Chondrocyte (in vitro differentiated cells): Measurements from ENCODE around the gene KIF19. TPM values are rescaled to one million over a fixed set of nuclear protein-coding genes. Genes with fewer than 3 reads are reported as not detected.

Experiments
- DNase-seq: peaks from one replicate; pipeline ENCODE4 v3.0.0; 2021; ENCODE audit warnings: mixed read lengths, low spot score
- H3K27ac Mint-ChIP-seq: one replicate; pipeline ENCODE4 v1.8.0; 2021; ENCODE audit warnings: mild to moderate bottlenecking, moderate library complexity, mixed read lengths; ENCODE audit not compliant: unreplicated experiment
- H3K27me3 Mint-ChIP-seq: 2 replicates; pipeline ENCODE4 v1.8.0; 2021; ENCODE audit warnings: low read depth, mixed read lengths
- H3K36me3 Mint-ChIP-seq: 2 replicates; pipeline ENCODE4 v1.8.0; 2021; ENCODE audit warnings: low read depth, mixed read lengths
- H3K4me1 Mint-ChIP-seq: 2 replicates; pipeline ENCODE4 v1.8.0; 2021; ENCODE audit warnings: low read depth, mild to moderate bottlenecking, mixed read lengths
- H3K4me3 Mint-ChIP-seq: one replicate; pipeline ENCODE4 v1.8.0; 2021; ENCODE audit warnings: mild to moderate bottlenecking, moderate library complexity, mixed read lengths; ENCODE audit not compliant: unreplicated experiment
- H3K9me3 Mint-ChIP-seq: 2 replicates; pipeline ENCODE4 v1.8.0; 2021; ENCODE audit warnings: low read depth, mixed read lengths
- CTCF ChIP-seq: fragments of 200-600 bp; sonication (generic); IDR thresholded peaks from 2 replicates; pipeline ENCODE4 v1.5.0; 2021; ENCODE audit warnings: antibody characterized with exemption, mild to moderate bottlenecking, moderate library complexity
- total RNA-seq: library from RNA; stranded (reverse); gene quantifications from 3 replicates; pipeline ENCODE4 v1.2.1, GENCODE V29; 2021

KIF19 gene
- total RNA-seq, 1 donor from 2014 or later = not detected

- TF ChIP-seq CTCF = no peak
- H3K4me1 Mint-ChIP-seq = no peaks in the 10 kb centered on the region
- H3K27me3 Mint-ChIP-seq = peaks cover 51% of the 10 kb centered on the region
- no peak for DNase-seq
- H3K4me3 Mint-ChIP-seq = no peak overlapping the region
- no peak overlapping the region for H3K27ac Mint-ChIP-seq
- H3K36me3 Mint-ChIP-seq = no peaks in the 10 kb centered on the region
- H3K9me3 Mint-ChIP-seq = no peaks in the 10 kb centered on the region
These were observed 36.9 kb downstream of the KIF19 start for GRCh38 chr17:74362810-74363498.

GRCh38 chr17:74367206-74367605 lies 41.2 kb downstream of the KIF19 start, which contains the start of gene GPR142:
GPR142 (plus strand) TSS chr17:74367506; CDS start chr17:74369541, 2,035 bp downstream.
- no peak within 1 kb of the TSS for H3K27ac Mint-ChIP-seq
- no peak for DNase-seq
- no peak for TF ChIP-seq CTCF
- H3K36me3 Mint-ChIP-seq = no peaks in the 10 kb centered on the region
- H3K4me3 Mint-ChIP-seq = no peak within 1 kb of the TSS
- no peaks in the 10 kb centered on the region for H3K9me3 Mint-ChIP-seq
- peaks cover 42% of the 10 kb centered on the region for H3K27me3 Mint-ChIP-seq
- H3K4me1 Mint-ChIP-seq = no peaks in the 10 kb centered on the region

- Mint-ChIP-seq H3K4me1 (no peaks in the 10 kb centered on the region), H3K4me3 (no peak overlapping the region), H3K27me3 (peaks cover 37% of the 10 kb centered on the region)
These were observed 42.5 kb downstream of the KIF19 start for GRCh38 chr17:74368341-74369081.

GRCh38 chr17:74369221-74369620 lies 43.2 kb downstream of the KIF19 start:
- no peak for TF ChIP-seq CTCF
- Mint-ChIP-seq H3K4me1 (no peaks in the 10 kb centered on the region), H3K9me3 (no peaks in the 10 kb centered on the region), H3K27me3 (peaks cover 37% of the 10 kb centered on the region), H3K36me3 (no peaks in the 10 kb centered on the region), H3K27ac (no peak overlapping the region), H3K4me3 (no peak overlapping the region)
- no peak for DNase-seq

More at GRCh38 chr17:74368341-74369081, 42.5 kb downstream of the KIF19 start:
- DNase-seq = no peak
- no peaks in the 10 kb centered on the region for H3K36me3 Mint-ChIP-seq
- H3K27ac Mint-ChIP-seq = no peak overlapping the region
- peak; percentile 91 for TF ChIP-seq CTCF
- H3K9me3 Mint-ChIP-seq = no peaks in the 10 kb centered on the region

- no peaks in the 10 kb centered on the region for H3K36me3 Mint-ChIP-seq
- no peak overlapping the region for H3K4me3 Mint-ChIP-seq
- H3K27ac Mint-ChIP-seq = no peak overlapping the region
- H3K4me1 Mint-ChIP-seq = no peaks in the 10 kb centered on the region
- no peak for DNase-seq
- TF ChIP-seq CTCF = no peak
- H3K9me3 Mint-ChIP-seq = no peaks in the 10 kb centered on the region
- H3K27me3 Mint-ChIP-seq = peaks cover 42% of the 10 kb centered on the region
These were observed 43.9 kb downstream of the KIF19 start for GRCh38 chr17:74369665-74370490.
